Thyroid gland (tissue), 4 donors: ENCODE measurements around the gene KRTAP10-7.

Experiments
- POLR2A ChIP-seq, 2 donors: fragments of 450-650 bp; IDR thresholded peaks; one replicate each; pipeline ENCODE4 v1.6.1; 2017; ENCODE audit warnings: antibody characterized with exemption in 2 of 2, mild to moderate bottlenecking in 2 of 2, moderate library complexity in 1 of 2
- TF ChIP-seq, protein P1 (sequence below), 6 experiments: fragments of 200-600 bp in 3 of 6; fragments of 450-650 bp in 3 of 6; sonication (generic) in 3 of 6; IDR thresholded peaks; one replicate each; pipeline ENCODE4 v1.5.1; 2016 to 2019; ENCODE audit warnings: antibody characterized with exemption in 6 of 6, mild to moderate bottlenecking in 2 of 6, inconsistent platforms in 1 of 6, moderate library complexity in 1 of 6

DNA sequence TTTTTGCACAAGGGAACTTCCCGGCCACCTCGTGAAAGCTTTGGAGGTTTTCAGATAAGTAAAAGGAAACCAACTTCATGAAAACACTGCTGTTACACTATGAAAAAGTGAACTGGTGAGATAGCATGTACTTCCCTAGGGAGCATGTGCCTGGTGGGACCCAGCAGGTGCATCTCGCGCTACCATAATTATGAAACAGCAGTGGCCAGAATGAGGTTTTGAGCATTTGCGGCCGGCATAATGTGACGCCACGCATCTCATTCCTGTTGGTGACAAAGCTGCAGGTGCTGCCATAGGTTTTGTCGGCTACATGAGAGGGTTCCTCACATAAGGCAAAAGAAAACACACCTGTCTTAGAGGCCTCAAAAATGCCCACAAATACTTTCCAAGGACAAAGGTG lies 43.5 kb upstream of the KRTAP10-7 start:
- TF ChIP-seq POLR2A (IDR thresholded peaks at IDR 0.05), result no peak
- TF ChIP-seq, protein P1, sequence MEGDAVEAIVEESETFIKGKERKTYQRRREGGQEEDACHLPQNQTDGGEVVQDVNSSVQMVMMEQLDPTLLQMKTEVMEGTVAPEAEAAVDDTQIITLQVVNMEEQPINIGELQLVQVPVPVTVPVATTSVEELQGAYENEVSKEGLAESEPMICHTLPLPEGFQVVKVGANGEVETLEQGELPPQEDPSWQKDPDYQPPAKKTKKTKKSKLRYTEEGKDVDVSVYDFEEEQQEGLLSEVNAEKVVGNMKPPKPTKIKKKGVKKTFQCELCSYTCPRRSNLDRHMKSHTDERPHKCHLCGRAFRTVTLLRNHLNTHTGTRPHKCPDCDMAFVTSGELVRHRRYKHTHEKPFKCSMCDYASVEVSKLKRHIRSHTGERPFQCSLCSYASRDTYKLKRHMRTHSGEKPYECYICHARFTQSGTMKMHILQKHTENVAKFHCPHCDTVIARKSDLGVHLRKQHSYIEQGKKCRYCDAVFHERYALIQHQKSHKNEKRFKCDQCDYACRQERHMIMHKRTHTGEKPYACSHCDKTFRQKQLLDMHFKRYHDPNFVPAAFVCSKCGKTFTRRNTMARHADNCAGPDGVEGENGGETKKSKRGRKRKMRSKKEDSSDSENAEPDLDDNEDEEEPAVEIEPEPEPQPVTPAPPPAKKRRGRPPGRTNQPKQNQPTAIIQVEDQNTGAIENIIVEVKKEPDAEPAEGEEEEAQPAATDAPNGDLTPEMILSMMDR (IDR thresholded peaks at IDR 0.05), result no peak
